NCI-H510A (cell line): ENCODE measurements around the gene CYTL1.
A peak's percentile ranks its signal among the peaks of the same experiment; 100 is the strongest.
"Not testable (repeated sequence)": the region's sequence is repeated elsewhere in the genome, so short reads cannot be mapped to it uniquely, and the experiment has no call there.

Experiments used
- DNase-seq: peaks from one replicate; lab custom pipeline; 2025; lab: John Stamatoyannopoulos, UW

The CYTL1 gene

GRCh38 chr4:5019274-5019673 lies at the start of gene CYTL1:
CYTL1 (minus strand) TSS chr4:5019458; CDS start chr4:5019445, 13 bp downstream.
- no peak for DNase-seq

GRCh38 chr4:5067908-5068307 lies 48.6 kb upstream of the CYTL1 start:
- DNase-seq: no peak

GRCh38 chr4:5066968-5067367 lies 47.7 kb upstream of the CYTL1 start:
- DNase-seq: not testable (repeated sequence)

- DNase-seq: no peak
These were observed 46.8 kb upstream of the CYTL1 start for GRCh38 chr4:5066101-5066500.

- no peak for DNase-seq
These were observed 36.2 kb upstream of the CYTL1 start for GRCh38 chr4:5055411-5055810.

GRCh38 chr4:5054532-5054931 lies 35.3 kb upstream of the CYTL1 start:
- DNase-seq: no peak

GRCh38 chr4:5052726-5053425 lies 33.6 kb upstream of the CYTL1 start:
- DNase-seq: no peak

GRCh38 chr4:5052204-5052702 lies 33.0 kb upstream of the CYTL1 start:
- no peak for DNase-seq

- DNase-seq: peak; percentile 32
These were observed 32.3 kb upstream of the CYTL1 start, which contains the start of gene STK32B for GRCh38 chr4:5051278-5052203. STK32B (plus strand) TSS chr4:5051480.

GRCh38 chr4:5050520-5051277 lies 31.4 kb upstream of the CYTL1 start:
- DNase-seq: peak; percentile 22

- no peak for DNase-seq
These were observed 29.5 kb upstream of the CYTL1 start for GRCh38 chr4:5048721-5049120.

GRCh38 chr4:5045097-5045496 lies 25.8 kb upstream of the CYTL1 start:
- no peak for DNase-seq

- no peak for DNase-seq
These were observed 25.1 kb upstream of the CYTL1 start for GRCh38 chr4:5044341-5044740.

- no peak for DNase-seq
These were observed 24.3 kb upstream of the CYTL1 start for GRCh38 chr4:5043579-5043978.

GRCh38 chr4:5041699-5042098 lies 22.4 kb upstream of the CYTL1 start:
- no peak for DNase-seq

GRCh38 chr4:5040856-5041620 lies 21.8 kb upstream of the CYTL1 start:
- DNase-seq: no peak

- DNase-seq: no peak
These were observed 20.5 kb upstream of the CYTL1 start for GRCh38 chr4:5039800-5040199.

GRCh38 chr4:5037553-5038551 lies 18.6 kb upstream of the CYTL1 start:
- DNase-seq: no peak

- DNase-seq: no peak
These were observed 17.0 kb upstream of the CYTL1 start for GRCh38 chr4:5036239-5036638.

GRCh38 chr4:5034206-5034605 lies 14.9 kb upstream of the CYTL1 start:
- DNase-seq: no peak
